MV-4-11 (cell line): ENCODE data around the gene RAB5B.

Experiments
- DNase-seq: peaks from one replicate; lab custom pipeline; 2025; lab: John Stamatoyannopoulos, UW

RAB5B gene, protein sequence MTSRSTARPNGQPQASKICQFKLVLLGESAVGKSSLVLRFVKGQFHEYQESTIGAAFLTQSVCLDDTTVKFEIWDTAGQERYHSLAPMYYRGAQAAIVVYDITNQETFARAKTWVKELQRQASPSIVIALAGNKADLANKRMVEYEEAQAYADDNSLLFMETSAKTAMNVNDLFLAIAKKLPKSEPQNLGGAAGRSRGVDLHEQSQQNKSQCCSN

DNA sequence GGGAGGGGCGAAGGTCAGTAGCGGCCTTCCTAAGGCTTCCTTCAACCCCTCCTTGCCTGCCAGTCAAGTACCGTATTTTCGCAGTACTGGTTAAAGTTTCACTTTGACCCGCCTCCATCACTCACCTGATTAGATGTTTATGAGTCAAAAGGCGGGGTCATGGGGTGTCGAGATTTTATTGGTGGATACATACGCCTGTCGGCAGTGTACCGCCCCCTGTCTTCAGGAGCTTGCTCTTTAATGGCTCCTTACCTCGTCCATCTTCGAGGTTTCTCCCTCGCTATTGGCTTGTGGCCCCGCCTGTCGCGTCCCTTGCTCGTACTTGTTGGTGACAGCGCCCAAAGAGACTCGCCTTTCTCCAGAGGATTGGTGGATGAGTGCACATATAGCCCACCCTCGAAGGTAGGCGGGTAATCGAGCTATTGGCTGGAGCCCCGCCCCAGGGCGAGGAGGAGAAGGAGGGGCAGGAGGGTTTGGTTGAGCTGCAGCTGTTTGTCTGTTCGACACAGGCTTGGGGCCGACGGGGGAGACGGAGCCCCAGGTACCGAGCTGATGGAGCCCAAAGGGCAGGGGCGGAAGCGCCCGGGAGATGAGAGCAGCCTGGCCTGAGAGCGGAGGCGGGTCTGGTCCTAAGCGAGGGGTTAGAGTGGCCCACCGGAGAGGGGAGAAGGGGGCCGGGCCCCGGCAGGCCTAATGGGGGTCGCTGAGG lies at the start of gene RAB5B:
Gene RAB5B, plus strand, starts transcription at position 480 of the 709 bp plus-strand sequence. CDS start 12,883 bp downstream, outside the sequence.
- DNase-seq: peak; percentile 100

DNA sequence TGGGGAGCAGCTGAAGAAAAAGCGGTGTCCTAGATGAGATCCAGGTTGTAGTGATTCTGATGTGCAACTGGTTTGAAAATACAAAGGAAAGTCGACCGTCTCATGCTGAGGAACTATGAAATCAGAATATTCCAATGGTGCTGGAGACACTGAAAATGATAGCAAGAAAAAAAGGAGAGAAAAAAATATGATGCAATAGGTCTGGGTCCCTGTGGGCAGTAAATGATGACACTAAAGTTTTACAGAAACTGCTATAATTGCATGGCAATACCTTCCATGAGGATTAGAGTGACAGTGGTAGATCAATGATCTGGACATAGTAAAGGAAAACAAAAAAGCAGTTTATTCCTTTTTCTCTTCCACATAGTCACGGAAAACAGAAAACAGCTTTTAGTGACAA lies 48.5 kb upstream of the RAB5B start:
- peak; percentile 28 for DNase-seq

DNA sequence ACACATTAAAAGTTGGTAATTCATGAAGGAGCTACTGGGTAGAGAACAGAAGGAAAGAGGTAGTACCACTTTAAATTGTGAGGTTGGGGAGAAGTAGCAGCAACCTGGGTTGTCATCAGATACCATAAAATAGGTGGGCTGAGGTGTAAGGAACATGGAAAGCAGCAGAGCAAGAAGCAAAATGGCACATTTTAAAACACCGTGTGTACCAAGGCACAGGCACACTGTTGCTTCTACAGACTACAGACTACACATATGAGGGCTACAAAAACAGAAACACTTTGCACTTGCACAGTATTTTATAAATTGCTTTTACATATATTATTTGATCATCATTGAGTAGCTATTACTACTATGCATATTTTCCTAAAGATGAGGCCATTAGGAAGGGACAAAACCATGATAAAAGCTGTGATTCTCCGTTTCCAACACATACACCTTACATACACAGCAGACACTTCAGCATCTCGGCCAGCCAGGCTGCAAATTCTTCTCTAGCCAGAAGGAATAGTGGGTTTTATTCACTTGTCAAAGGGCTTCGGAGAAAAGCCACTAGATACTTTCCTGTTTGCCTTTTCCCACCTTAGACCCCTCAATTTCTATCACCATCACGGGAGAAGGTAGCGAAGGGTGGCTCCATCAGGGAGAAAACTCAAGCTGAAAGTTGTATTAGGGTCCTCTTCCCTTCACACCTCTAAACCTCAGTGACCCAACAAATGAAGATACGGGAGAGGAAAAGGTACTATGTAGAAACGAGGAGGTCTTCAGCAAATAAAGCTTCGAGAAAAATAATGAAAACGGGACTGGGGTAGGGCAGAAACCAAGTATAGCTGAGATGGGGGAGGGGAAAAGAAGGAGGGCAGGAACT lies 47.8 kb upstream of the RAB5B start:
- DNase-seq: no peak

DNA sequence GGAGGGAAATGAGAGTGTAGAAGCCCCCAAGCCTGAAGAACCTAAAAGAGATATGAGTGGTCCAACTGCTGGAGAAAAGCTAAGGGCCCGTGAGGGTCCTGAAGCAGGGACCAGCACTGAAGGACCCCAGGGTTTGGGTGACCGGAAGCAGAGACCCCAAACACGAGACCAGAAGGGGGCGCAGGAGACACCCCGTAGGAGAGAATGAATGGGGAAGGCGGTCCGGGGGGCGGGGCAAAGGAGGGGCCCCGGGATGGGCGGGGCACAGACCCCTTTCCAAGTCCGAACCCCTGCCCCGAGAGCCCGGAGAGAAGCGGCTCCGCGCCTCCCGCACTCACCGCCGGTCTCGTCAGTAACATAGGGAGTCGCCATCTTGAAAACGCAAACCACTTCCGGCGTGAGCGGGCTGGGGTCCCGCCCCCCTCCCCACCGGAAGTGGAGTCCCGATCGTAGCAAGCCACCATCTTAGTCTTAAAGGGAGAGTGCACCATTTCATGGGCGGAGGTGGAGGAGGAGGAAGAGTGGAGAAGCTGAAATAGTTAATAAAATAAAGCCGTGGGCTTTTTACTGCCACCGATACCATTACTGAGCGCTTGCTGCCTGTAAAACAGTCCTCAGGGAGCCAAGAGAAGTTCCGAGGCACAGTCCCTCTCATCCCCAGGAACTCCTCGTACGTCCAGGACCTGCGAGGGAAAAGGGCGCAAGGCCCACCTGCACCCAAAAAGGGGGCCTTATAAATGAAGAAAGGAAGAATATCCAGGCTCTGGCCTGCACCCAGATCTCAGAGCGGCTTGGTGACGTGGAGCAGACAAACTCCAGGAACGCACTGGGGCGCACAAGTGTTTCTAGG lies 46.9 kb upstream of the RAB5B start:
- DNase-seq: peak; percentile 90

DNA sequence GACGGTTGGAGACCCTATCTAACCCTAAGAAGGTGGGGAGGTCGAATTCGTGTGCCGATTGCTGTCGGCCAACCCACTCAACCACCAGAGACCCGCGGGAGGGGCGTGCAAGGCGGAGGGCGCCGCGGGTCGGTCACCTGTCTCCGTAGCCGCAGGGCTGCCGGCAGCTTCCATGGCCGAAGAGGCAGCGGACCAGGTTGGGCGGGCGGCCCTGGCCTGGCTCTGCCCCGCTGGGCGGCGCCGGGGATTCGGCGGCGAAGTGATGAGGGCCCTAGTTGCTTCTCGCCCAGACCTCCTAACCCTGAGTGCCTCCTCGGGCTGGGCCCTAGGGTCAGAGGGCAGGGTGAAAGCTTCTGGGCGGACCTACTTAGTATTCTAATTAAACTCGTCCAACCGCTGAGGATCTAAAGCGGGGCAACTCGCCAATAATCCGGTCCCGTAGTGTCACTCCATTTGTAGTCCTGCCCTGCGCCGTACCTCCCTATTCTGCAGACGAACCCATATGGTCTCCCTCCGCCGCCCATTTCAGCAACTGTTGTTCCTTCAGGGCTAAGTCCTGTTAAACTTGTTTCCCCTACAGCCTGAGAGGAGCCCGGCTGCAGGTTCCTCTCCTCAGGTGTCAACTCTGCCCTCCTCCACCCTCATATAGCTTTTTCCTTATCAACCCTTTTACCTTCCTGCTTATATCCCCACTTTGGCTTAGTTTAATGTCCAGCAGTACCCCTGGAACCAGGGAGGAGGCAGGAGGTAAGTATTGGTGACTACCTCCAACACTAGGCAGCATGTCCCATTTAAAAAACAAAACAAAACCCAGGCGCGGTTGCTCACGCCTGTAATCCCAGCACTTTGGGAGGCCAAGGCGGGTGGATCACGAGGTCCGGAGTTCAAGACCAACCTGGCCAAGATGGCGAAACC lies 46.0 kb upstream of the RAB5B start, which contains the start of gene PYM1:
Gene PYM1, minus strand, starts transcription at position 307 of the 915 bp plus-strand sequence. Its CDS starts 133 bp downstream, at position 174.
- DNase-seq: peak; percentile 97

DNA sequence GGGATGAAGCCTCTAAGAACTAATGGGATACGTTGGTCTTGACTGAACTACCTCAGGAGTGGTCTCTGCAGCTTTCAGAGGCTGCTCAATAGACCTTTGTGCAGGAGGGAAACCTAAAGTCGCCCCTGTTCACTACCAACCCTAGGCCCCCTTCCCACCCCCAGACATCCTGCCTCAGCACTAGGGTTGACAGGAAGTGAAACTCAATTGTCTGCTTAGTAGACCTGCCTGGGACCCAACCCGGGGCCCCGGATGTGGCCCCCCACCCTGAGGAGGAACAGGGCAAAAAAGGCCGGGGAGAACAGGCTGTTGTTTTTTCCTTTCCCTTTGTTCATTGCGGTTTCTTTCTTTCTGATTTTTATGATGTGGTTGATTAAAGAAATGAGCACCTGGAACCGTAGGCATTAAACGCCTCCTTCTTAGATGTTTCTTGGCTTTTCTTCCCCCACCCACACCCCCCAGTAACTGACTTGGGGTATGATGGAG lies 44.5 kb upstream of the RAB5B start:
- DNase-seq: peak; percentile 81

DNA sequence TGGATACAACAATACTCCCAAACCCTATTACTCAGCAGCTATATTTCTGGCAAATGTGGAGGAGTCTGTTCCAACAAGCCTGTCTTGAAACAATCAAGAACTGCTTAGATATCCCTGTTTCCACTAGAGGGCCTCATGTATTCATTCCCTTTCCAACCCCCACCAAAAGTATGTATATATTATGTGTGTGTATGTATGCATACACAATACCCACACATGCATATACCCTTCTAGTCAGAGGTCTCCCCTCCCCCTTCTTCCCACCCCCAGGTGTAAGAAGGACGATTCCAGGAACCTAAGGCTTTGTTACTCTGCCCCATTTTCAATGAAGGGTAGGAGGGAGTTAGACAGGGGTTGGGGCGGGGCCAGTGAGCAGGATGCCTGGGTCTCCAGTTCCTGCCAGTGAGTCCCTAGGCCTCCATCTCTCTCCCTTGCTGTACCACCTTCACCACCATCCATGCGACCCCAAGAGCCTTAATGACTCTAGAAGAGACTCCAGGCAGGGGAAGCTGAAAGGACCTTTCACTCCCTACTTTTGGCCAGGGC lies 43.0 kb upstream of the RAB5B start, which contains the start of gene DGKA:
Gene DGKA, plus strand, starts transcription at position 392 of the 546 bp plus-strand sequence. CDS start 5,342 bp downstream, outside the sequence.
- DNase-seq: peak; percentile 74

DNA sequence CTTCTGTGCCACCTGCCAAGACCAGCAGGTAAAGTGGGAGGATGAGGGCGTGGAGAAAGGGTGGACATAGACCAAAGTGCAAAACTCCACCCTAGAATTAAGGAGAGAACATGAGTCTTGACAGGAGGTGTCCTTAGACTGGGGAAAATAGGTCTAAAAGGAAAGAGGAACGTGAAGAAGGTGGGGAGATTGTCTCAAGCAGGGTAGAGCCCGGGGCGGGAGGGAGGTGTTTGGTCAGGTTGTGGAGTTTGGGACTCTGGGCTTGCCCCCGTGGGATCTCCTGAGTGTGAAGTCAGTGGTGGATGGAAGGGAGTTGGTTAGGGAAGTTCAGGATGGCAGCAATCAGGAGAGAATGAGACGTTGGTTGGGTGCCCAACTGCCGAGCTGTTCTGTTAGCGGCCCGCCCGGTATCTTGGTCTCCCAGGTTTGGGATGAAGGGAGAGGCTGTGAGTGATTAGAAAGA lies 42.5 kb upstream of the RAB5B start:
- DNase-seq: no peak

DNA sequence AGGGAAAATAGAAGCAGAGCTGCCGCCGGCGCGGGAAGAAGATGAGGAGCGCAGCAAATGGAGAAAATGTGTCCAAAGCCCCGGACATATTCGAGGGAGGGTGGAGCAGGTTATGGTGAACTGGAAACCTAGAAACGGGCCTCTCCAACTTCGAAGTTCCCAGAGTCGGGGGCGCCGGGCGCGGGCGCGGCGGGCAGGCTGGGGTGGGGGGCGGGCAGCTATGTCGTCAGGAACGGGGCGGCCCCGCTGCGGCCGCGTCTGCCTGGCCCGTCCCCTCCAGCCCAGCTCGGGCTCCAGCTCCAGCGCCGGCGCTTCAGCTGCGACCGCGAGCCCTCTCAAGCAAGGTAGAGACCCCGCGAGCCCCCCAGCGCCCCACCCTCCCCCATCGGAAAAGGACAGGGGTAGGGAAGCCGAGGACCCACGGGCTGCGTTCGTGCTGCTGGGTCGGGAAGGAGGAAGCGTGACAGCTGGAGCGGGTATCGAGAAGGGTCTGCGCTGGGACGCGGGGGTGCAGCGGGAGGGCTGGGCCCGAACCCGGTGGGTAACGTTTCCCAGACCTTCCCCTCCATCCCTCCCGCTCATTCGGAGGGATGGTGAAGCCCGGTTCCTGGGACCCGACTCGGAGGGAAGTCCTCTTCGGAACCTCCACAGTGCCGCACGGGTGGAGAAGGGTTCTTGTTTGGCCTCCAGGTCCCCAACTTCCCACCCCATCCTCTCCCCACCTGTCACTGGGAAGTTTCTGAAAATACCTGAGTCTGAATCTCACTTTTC lies 41.9 kb upstream of the RAB5B start:
- no peak for DNase-seq

DNA sequence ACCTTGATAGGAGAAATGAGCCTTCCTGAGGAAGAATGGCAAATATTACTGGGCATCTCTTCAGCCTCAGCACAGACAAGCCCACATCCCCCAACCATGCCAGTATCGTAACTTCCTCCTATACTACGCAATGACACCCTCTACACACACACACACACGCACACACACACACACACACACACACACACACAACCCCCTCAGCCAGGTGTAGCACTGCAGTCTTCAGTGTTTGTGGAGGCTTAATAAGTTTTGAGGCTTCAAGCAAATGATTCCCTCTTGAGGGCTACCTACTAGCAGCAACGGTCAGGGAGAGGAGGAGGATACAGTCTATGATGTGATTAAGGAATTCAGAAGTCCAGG lies 41.3 kb upstream of the RAB5B start:
- DNase-seq: peak; percentile 42

DNA sequence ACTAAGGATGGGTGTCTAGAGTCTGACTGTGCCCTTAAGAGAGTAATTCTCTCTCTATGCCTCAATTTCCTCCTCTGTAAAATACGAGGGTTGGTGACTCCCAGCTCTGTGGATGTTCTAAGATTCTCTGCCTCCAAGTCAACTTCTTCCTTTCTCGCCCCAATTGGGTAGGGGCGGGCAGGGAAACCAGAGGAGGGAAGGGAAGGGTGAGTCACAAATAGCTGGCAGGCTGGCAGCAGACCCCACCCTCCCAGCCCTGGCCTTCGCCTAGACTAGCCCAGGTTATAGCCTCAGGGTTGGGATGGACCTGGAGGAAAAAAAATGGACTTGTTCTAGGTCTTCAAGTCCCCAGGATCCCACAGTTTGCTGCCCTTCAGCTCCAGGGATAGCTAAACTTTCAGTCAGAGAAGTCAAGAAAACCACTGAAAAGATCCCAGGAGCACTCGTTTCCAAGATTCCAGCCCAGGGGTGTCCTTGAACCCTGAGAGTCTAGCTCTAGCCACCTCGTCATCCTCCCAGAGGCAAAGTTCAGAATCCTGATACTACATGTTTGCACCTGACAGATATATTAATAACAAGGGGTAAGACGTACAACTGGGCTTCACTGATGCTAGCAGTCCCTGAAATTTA lies 40.6 kb upstream of the RAB5B start:
- DNase-seq: peak; percentile 12

DNA sequence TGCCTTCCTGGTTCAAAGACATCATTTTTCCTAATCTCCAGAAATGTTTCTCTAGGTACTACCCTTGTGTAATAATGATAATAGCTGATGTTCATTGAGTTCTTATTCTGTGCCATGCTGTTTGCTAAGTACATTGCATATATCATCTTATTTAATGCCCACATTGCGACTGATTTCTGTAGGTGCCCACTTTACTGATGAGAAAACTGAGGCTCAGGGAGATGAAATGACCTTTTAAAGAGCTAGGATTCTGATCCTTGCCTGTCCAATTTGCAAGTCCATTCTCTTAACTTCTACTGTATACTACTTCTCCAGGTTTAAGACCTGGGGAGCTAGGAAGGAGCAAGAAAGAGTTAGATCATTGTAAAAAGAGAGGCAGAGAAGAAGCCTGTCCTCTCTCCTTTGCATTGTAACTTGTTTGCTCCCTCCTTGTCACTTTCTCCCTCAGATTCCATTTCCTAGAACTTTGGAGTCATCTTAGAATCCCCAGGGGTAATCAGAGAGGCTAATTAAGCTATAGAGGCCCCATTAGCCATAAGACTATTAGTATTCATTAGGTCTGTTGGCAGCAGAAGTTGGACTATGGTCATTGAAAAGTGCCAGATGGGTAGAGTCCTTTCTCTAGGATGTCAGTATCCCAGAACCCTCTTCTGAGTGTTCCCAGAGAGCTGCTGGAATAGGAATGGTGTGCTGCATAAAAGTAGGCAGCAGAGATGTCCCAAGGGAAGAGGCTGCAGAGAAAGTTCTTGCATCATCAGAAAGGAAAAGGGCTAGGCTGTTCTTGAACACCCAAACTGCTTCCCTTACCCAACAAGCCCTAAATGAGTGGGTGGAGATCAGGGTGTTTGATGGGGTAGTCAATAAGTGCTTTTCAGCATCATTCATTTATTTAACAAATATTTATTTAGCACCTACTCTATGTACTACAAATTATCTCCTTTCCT lies 39.8 kb upstream of the RAB5B start:
- no peak for DNase-seq

DNA sequence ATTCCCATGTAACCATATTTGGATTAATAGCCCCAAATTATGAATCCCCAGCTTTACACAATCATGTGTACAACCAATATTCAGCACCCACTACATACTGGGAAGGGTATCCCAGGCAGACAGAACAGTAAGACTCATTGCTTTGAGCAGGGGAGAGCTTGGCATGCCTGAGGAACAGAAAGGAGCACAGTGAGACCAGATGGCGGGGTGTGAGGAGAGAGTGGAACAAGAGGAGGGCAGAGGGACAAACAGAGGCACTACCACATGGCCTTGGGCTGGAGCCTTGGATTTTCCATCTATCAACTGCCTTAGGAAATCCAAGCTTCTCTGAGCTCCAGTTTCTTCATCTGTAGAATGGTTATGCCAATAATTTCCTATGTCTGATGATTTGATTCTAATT lies 39.1 kb upstream of the RAB5B start:
- no peak for DNase-seq

DNA sequence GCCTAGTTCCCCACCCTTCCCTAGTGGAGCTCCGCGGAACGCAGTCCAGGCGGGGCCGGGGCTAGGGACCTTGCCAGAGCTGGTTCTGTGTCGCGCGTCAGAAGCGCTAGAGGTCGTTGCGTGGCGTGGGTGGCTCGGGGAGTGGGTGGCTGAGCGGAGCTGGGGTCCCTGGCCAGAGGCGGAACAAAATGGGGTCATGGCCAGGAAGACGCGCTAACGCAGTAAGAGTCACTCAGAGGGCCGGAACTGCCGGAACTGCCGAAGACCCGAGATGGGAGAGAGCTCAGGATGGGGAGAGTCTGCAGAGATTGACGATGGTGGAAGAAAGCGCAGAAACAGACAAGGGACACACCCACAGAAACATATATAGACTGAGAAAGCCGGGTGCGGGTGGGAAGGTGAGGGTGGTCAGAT lies 38.1 kb upstream of the RAB5B start:
- DNase-seq: no peak

DNA sequence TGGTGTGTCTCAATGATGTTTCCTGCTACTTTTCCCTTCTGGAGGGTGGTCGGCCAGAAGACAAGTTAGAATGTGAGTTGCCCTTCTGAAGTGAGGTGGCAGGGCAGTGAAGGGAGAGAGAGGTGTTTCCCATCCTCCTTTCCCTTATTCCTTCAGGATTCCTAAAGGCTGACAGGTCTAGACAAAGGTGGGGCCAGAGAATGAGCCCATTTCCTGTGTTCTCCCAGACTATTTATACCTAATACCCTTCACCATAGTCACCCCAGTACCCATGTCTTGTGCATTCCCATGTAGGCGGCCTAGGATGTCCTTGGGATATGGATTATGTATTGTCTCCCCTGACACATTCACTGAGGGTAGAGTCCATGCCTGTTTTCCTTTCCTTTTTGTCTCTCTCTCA lies 35.9 kb upstream of the RAB5B start:
- DNase-seq: no peak

DNA sequence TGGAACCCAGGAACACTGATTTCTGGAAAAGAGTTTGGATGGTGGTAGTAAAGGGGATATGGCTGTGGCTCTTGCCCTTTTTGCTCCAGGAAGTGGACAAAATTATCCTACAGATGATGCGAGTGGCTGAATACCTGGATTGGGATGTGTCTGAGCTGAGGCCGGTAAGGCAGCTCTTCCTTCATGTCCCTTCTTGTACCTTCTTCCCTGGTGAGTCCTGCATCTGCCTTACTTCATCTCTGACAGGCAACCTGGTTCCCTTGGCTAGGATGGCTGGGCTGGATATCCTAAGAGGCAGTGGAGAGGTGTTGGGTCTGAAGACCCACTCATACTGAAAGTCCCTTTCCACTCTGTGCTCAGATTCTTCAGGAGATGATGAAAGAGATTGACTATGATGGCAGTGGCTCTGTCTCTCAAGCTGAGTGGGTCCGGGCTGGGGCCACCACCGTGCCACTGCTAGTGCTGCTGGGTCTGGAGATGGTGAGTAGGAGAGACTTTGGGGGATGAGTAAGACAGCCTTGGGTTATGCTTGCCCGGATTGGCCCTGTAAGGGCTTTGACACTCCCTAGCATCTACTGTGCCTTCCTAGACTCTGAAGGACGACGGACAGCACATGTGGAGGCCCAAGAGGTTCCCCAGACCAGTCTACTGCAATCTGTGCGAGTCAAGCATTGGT lies 34.9 kb upstream of the RAB5B start:
- DNase-seq: no peak
